G401 (cell line): Measurements from ENCODE around the gene SERINC3. TPM values are rescaled to one million over a fixed set of nuclear protein-coding genes. Genes with fewer than 3 reads are reported as not detected.
A peak's percentile ranks its signal among the peaks of the same experiment; 100 is the strongest.

Experiments used
- DNase-seq: peaks from one replicate; pipeline ENCODE4 v3.0.0-alpha.2; 2015; ENCODE audit warnings: low spot score
- in situ Hi-C: cut with HindIII; loops from 2 replicates; pipeline ENCODE4 v1.10.0; 2016; ENCODE audit warnings: low sequenced_read_pairs, mixed read lengths
- total RNA-seq: library from RNA; depleted of rRNA; stranded (reverse); fragments of >200 nt; shearing (Covaris generic); gene quantifications from 2 replicates; pipeline ENCODE4 v1.2.3, GENCODE V29; 2014

SERINC3 gene
- total RNA-seq, 1 experiment from 2014 or later, result 23.9 TPM

DNA sequence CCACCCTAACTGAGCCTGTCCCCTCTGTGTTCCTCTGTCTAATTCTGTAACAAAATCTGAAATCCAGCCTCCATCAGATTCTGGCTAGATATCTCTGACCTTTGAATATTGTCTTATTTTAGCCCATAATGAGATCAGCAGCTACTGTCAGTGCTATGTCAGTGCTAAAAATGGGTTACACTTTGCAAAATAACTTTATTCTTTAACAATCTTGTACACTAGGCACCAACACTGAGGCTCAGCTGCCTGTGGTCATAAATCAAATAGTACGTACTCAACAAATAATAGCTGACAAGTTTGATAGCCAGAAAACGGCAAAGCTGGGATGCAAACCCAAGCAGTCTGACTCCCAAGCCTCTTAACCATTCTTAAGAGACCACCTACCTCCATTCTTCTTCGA, 24.1 kb downstream of the SERINC3 start:
- in situ Hi-C loops, result no loop called here
- DNase-seq, result no peak

DNA sequence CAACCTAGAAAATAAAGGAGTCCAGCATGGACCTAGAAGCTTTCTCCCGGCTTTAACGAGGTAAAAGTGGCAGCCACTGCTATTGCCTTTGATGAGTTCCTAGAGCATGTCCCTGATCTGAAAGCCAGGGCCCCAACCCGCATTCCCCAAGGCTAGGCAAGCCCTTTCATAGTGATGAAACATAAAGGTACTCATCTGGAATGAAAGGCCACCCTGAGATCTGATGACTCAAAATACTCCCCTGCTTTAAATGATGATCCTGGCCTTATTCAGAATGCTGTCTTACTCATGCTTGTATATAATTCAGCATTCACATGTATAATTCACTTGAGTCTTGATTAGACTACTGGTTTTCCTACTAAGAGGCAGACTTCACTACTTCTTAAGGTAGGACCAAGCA, 24.9 kb downstream of the SERINC3 start:
- in situ Hi-C loops, result no loop called here
- no peak for DNase-seq

DNA sequence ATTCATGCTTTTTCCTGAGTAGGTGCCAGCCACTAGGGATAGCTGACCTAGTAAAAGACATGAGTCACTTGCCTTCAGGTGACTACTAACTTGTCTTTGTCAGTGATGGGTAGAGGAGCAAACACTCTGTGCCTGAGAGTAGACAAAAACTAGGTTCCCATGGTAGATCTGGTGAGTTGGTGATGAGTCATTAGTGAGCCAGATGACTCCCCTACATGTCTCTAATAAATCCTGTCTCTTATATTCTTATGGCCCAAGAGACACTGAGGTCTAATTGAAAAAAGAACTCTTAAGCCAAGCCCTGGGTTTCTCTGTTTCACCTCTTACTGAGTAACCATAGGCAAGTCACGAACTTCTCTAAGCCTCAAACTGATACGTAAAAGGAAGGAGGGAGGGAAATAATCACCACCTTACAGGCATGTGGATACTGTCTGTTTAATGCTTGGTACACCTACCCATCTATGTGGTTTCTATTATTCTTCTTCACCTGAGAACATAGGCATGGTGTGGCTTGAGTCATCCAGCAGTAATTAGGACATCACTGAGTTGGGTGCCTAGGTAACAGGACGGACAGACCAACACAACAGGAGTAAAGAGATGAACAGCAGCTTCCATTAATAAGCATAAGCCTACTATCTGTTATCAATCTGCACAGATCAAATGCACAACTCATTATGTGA, 25.9 kb downstream of the SERINC3 start:
- no peak for DNase-seq
- in situ Hi-C loops, result no loop called here

DNA sequence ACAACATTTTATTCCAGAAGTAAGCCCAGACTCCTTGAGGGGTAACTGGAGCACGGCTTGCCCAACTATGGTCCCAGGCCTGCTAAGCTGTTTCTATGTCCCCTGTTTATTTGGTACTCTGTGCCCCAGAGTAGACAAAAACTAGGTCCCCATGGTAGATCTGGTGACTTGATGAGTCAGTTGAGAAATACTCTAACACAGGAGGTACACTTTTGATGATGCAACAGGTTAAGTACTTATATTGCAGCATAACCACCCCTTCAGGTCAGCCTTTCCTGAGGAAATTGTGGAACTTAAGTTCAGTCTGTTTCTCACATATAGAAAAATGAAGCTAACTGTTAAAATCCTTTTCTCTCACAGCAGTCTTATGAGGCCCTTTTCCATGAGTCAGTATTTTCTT, 26.6 kb downstream of the SERINC3 start:
- DNase-seq, result no peak
- in situ Hi-C loops, result no loop called here

DNA sequence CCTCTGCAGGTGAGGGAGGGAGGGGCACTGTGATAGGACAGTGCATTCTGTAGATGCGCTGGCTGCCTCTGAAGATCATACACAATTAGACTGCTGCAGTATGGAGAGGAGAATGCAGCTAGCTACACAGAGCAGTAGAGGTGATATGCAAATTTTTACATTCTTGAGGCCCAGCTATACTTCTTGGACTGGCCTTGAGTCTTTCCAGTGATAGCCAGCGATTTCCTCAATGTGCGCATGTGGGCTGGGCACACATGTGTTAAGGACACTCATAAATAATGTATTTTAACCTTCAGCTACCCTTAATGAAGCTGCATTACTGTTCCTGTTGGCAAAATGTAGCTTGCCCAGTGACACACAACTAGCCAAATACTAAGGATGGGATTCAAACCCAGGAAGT, 27.2 kb downstream of the SERINC3 start:
- no peak for DNase-seq
- in situ Hi-C loops, result no loop called here

DNA sequence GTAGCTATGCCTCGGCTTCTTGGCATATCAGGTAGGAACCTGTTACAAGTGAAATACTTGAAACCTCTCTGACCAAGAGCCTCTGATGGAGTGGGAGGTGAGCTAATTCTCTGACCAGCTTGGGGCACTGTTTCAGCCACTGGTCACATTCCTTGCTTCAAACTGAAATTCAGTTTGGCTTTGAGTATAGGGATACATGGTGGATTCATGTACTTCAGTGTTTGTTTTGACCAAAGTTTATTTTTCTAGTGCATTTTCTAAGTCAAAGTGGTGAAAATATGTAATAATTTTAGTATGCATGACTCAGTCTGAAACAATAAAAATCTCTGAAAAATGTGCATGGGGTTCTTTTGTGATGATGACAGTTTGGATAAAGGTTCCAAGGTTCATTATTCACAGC, 27.6 kb downstream of the SERINC3 start:
- in situ Hi-C loops, result no loop called here
- no peak for DNase-seq

DNA sequence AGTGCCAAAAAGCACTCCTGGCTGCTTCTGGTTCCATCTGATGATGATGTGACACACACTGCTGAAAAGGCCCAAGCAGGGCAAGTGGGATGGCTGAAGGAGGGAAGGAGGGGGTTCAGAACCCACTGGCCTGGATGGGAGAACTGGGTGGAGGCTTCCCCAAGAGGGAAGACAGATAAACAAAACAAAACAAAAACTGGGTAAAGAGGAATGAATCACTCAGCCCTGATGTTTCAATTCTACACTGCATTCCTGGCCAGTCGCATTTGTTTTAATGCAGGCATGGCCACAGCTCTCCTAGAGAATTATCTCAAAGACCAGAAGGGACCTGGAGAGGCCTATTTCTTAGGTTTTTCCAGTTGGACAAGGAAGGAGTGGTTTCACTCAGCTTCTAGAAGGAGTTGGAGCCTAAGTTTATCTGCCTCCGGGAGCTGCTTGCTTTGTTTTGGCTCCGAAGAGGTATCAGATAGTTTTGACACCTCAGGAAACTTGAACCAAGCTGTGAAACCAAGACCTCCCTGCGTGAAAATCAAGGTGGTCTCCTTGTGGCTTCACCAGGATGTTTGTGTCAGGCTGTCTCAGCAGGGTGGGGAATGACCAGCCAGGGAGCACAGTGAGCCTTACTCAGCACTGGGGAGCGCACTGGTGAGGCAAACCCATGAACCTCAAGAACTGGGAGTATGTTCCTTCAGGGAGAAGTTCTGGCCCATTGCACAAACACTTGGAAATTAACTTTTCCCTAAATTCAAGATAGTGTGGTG, 30.1 kb downstream of the SERINC3 start:
- no peak for DNase-seq
- in situ Hi-C loops, result no loop called here

DNA sequence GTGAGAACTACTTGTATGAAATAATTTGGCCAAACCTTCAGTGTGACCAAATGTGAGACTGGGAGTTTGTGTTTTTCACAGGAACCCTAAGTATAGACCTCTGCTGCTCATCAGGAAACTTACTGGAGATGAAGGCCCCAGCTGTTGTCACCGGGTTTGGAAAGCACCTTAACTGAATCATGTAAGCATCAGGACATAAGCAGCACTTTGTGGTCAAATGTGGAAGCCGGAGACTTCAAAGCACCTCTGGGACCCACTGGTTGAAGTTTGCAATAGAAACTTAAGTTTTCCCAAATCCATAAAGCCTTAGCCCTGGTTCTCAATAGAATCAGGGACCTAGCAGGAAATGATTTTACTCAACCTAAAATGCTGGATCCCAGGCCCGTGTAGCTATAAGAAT, 31.9 kb downstream of the SERINC3 start:
- in situ Hi-C loops, result no loop called here

DNA sequence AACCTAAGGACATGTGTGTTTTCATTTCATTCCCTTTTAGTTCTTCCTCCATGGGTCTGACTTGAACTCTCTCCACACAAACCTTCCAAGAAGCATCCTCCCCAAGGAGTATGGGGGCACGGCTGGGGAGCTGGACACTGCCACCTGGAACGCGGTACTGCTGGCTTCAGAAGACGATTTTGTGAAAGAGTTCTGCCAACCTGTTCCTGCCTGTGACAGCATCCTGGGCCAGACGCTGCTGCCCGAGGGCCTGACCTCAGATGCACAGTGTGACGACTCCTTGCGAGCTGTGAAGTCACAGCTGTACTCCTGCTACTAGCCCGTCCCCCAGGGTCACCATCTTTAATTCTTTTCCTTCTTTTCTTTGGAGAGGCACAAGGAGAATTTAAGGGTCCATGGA, 32.6 kb downstream of the SERINC3 start:
- peak; percentile 9 for DNase-seq
- in situ Hi-C loops, result no loop called here

More for the DNA sequence above, 31.9 kb downstream of the SERINC3 start:
- DNase-seq, result no peak

DNA sequence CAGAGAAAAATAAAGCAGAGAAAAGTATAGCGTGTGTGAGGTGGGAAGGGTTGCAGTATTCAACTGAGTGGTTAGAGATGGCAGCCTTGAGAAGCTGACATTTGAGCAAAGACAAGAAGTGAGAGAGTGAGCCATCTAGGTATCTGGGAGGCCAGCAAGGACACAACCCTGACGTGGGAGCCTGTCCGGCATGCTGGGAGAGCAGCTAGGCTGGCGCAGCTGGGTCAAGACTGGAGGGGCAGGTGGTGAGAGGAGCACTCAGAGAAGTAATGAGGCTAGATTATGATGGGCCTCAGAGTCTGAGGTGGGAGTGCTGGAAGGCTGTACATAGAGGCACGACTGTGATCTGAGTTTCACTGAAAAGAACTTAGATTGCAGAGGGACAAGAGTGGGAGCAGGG, 33.3 kb downstream of the SERINC3 start:
- in situ Hi-C loops, result no loop called here
- DNase-seq, result no peak

DNA sequence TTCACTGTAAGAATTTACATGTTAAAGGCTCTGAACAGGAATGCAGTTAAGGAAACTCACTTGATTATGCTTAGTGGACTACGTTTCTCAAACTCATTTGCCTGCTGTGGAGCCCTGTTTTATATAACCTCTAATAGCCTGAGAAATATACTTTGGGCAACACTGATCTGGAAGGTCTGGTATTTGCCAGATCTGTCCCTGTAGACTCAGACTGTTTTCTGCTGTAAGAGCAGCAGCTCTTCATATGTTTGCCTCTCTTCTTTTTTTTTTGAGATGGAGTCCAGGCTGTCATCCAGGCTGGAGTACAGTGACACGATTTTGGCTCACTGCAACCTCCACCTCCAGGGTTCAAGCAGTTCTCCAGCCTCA, 36.1 kb downstream of the SERINC3 start:
- in situ Hi-C loops, result no loop called here
- no peak for DNase-seq

DNA sequence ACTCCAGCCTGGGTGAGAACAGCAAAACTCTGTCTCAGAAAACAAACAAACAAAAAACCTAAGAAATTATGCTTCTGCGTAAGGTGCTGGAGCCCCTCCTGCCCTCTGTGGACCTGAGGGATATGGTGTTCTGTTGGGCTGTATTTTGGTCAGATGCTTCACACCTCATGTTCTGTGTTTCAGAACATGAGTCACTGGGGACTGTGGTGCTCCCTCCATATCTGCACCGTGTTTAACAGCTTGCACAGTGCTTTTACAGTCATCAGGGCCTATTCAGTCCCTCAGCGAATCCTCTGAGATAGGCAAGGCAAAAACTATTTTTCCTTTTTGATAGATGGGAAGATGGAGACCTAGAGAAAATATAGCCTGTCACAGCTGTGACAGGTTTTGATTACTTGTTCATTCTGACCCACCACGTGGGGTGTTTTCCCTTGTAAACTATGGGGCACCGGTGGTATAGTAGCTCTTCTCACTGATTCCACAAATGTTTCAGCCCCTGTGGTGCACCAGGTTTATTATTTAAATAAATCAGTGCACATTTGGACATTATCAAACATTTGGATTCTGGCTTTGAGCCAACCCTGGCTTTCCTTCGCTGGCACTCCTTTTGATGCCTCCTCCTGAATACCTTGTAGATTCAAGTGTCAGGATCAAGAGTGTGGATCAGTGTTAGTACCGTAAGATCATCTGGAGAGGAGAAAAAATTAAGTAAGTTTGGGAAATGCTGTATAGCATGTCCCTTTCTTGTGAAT, 36.6 kb downstream of the SERINC3 start:
- in situ Hi-C loops, result no loop called here
- DNase-seq, result no peak

DNA sequence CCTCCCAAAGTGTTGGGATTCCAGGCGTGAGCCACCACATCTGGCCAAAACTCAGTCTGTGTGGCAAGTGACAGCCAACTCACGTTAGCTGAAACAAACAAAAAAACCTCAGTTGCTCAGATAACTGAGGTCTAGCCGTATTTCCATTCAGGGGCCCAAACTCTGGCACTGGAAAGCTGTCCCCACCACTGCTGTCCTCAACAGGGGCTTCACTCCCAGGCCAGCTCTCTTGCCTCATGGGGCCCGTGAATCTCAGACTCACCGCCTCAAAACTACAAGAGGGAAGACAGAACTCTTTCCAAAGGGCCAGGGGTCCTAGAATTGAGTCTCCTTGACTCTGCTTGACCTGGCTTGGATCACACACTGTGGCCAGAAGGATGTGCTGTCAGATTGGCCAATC, 38.8 kb downstream of the SERINC3 start:
- no peak for DNase-seq
- in situ Hi-C loops, result no loop called here

DNA sequence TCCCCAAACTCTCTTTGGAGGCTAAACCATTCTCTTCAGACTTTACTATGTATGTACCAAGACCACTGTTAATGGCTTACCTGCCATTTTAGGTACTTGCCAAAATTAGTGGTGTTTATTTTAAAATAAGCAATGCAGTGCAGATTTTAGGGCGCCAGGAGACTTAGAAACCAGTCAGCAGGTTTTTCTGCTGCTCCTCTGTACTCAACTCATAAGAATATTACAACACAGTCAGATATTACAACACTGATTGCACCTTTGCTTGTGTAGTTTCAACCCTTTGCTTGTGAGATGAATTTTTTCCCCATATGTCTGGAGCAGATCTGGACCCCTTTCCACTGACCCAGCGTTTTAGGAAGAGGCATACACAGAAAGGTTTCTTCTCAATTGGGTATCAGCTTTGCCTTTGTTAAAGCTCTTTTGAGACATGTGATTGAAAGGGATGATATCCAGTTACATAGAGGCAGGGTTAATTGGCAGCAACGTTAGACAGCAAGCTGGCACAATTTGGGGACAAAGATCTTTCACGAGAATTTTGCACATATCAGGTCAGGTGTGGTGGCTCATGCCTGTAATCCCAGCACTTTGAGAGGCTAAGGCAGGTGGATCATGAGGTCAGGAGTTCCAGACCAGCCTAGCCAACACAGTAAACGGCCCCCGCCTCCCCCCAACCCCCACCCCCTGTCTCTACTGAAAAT, 40.0 kb downstream of the SERINC3 start:
- in situ Hi-C loops, result no loop called here
- DNase-seq, result no peak

DNA sequence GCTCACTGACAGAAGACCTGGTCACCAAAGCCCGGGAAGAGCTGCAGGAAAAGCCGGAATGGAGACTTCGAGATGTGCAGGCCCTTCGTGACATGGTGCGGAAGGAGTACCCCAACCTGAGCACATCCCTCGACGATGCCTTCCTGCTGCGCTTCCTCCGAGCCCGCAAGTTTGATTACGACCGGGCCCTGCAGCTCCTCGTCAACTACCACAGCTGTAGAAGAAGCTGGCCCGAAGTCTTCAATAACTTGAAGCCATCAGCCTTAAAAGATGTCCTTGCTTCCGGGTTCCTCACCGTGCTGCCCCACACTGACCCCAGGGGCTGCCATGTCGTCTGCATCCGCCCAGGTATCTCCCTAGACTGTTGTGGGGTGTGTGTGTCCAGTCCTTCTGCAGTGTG, 41.8 kb downstream of the SERINC3 start:
- DNase-seq, result no peak
- in situ Hi-C loops, result no loop called here

DNA sequence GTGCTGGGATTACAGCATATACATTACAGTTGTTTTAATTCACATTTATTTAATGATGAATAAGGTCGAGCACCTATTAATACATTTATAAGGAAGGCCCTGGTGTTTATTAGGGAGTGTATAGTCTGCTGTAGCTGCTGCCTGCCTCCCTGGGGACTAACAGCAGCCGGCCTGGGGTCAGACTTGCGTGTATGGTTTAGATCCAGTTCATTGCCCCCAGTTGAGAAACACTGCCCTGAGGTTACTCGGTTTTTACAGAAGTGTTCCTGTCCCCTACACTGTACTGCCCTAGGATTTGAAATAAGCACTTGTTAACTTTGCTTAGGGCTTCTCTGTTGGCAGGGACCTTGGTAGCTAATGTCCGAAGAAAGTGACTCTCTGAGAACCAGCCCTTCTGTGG, 42.2 kb downstream of the SERINC3 start:
- DNase-seq, result no peak
- in situ Hi-C loops, result no loop called here

DNA sequence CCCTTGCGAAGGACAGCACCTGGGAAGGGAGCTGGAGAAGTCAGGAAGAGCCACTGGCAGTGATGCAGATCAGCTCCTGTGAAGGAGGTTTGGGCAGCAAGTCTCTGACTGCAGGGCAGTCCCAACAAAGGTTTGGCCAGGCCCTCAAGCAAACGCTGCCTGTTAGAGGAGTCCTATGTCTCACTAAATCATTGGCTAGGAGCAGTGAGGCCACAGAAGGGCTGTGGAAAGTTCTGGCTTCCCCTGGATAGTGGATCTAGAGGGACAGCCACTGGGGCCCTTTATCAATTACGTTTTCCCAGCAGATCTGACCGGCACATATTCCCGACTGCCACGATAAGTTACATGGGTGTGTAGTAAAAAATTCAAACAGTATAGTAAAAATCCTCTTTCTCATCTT, 43.7 kb downstream of the SERINC3 start:
- in situ Hi-C loops, result no loop called here

DNA sequence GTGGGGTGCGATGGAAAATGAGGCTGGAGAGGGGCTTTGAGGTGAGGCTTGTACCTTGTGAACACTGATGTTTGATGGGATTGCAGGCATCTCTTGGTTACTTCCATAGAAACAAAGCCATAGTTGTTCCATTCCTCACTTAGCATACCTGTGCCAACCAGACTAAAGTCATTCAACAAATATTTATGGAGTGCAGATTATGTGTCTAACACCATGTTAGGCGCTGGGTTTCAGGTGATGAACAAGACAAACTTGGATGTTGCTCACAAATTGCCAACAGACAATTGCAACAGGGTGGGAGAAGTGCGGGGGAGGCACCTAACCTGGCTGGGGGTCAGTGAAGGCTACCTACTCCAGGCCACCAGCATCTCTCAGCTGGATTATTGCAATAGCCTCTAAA, 44.7 kb downstream of the SERINC3 start:
- in situ Hi-C loops, result no loop called here
- no peak for DNase-seq

More for the DNA sequence above, 43.7 kb downstream of the SERINC3 start:
- no peak for DNase-seq

DNA sequence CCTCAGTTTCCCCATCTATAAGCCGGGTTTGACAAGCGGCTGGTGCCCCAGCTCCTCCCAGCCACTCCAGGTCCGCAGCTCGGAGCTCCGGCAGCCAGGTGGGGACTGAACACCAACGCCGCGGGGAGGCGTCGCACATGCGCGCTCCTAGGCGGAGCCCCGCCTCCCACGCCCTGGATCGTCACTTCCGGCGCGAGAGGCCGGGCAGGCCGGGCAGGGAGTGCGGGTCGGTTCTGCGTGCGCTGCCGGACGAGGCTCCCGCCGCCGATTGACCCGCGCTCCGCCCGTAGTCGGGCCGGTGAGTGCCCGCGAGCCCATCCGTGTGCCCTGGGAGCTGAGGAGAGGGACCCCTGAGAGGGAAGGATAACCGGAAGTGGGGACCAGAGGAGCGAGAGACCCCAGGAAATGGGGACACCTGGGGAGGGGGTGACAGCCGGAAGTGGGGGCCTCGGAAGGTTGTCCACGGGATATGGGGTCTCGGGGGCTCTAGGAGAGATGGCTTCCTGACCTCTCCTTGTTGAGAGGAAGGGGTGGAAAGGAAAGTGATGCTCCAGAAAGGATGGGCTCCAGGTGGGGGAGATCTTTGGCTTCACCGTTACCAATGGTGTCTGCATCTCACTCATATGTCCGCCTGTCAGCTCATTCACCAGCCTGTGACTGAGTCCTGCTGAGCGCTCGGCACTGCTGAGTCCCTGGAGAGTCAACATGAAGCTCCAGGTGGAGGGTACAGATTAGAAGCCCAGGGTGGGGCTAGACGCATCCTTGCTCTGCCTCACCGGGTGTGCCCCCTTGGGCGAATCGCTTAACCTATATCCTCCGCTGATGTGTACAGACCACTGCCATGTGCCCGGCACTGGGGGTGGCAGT, 45.9 kb downstream of the SERINC3 start, which contains the start of gene TTPAL:
TSS of gene TTPAL (plus strand) at position 181 of the 867 bp plus-strand sequence. CDS start 4,126 bp downstream, outside the sequence.
- DNase-seq, result peak; percentile 90
- in situ Hi-C loops, result no loop called here
